Endothelial cell of umbilical vein (primary cell): ENCODE measurements around the gene EPN1. TPM values are rescaled to one million over a fixed set of nuclear protein-coding genes. Genes with fewer than 3 reads are reported as not detected.

Source experiments
- BruUV-seq: library from RNA; stranded (reverse); fragments of 400-500 nt; replicated peaks from 2 replicates; lab custom pipeline; 2021; lab: Mats Ljungman, UMichigan
- CTCF ChIA-PET: fragments of 300-600, 350-600 bp; sonication (Branson Sonifier 250); formaldehyde crosslinking; loops from one replicate; lab custom pipeline; 2021; ENCODE audit warnings: antibody characterized with exemption, inconsistent platforms; lab: Charles Lee
- POLR2A ChIA-PET: fragments of 300-600, 350-600 bp; sonication (Branson Sonifier 250); formaldehyde crosslinking; loops from one replicate; lab custom pipeline; 2021; ENCODE audit warnings: antibody characterized with exemption, inconsistent platforms; lab: Charles Lee
- DNase-seq: peaks from one replicate; pipeline ENCODE4 v3.0.0-alpha.2; 2011; ENCODE audit warnings: low read depth, low spot score
- FAIRE-seq: peaks from 2 replicates; lab custom pipeline; 2011; peaks lifted over from hg19 to GRCh38; lab: Jason Lieb, UNC
- H2AFZ ChIP-seq: 2 replicates; pipeline ENCODE4 v1.6.0; 2012; ENCODE audit warnings: low read depth, low read length, control low read depth, inconsistent platforms
- H3K27ac ChIP-seq: 2 replicates; pipeline ENCODE4 v1.5.1; 2011; ENCODE audit warnings: low read depth, mild to moderate bottlenecking, control low read depth, low read length, moderate library complexity; ENCODE audit not compliant: insufficient read depth
- H3K27me3 ChIP-seq, 2 experiments: 2 replicates each; pipeline versions ENCODE4 v1.6.0 to v1.6.1; 2011; ENCODE audit warnings: low read length in 2 of 2, mixed read lengths in 1 of 2; ENCODE audit not compliant: control insufficient read depth in 2 of 2, insufficient read depth in 2 of 2
- H3K36me3 ChIP-seq, 2 experiments: 2 replicates in 1 of 2; 3 replicates in 1 of 2; pipeline ENCODE4 v1.5.1; 2011; ENCODE audit warnings: low read length in 2 of 2, mild to moderate bottlenecking in 1 of 2, moderate library complexity in 1 of 2; ENCODE audit not compliant: control insufficient read depth in 2 of 2, insufficient read depth in 2 of 2; ENCODE audit errors: extremely low read depth in 1 of 2
- H3K4me1 ChIP-seq: 3 replicates; pipeline ENCODE4 v1.5.1; 2011; ENCODE audit warnings: mild to moderate bottlenecking, low read length; ENCODE audit not compliant: control insufficient read depth, insufficient read depth; ENCODE audit errors: extremely low read depth
- H3K4me2 ChIP-seq: 2 replicates; pipeline ENCODE4 v1.6.1; 2011; ENCODE audit warnings: low read length, control low read depth, mixed read lengths; ENCODE audit not compliant: insufficient read depth
- H3K4me3 ChIP-seq, 3 experiments: fragments of 200-600 bp in 1 of 3; sonication (generic), shearing (Covaris generic) in 1 of 3; replicated peaks in 1 of 3; 2 replicates each; pipeline ENCODE4 v1.5.1; 2011 to 2016; ENCODE audit warnings: control low read depth in 3 of 3, low read length in 3 of 3, mild to moderate bottlenecking in 2 of 3, inconsistent platforms in 1 of 3, low read depth in 1 of 3, moderate library complexity in 1 of 3; ENCODE audit not compliant: insufficient read depth in 1 of 3
- H3K79me2 ChIP-seq: 2 replicates; pipeline ENCODE4 v1.6.0; 2012; ENCODE audit warnings: low read length, inconsistent platforms; ENCODE audit not compliant: control insufficient read depth, insufficient read depth
- H3K9ac ChIP-seq: replicated peaks from 2 replicates; pipeline ENCODE3; 2011; ENCODE audit warnings: low read length, control low read depth; ENCODE audit not compliant: insufficient read depth; ENCODE audit errors: extremely low read depth
- H3K9me1 ChIP-seq: replicated peaks from 3 replicates; pipeline ENCODE4 v1.6.0; 2011; ENCODE audit warnings: mild to moderate bottlenecking, low read length; ENCODE audit not compliant: control insufficient read depth, insufficient read depth; ENCODE audit errors: extremely low read depth
- H3K9me3 ChIP-seq: replicated peaks from 2 replicates; pipeline ENCODE4 v1.5.1; 2012; ENCODE audit warnings: low read length, inconsistent platforms; ENCODE audit not compliant: control insufficient read depth, insufficient read depth
- H4K20me1 ChIP-seq: replicated peaks from 2 replicates; pipeline ENCODE3; 2011; ENCODE audit warnings: mild to moderate bottlenecking, low read length; ENCODE audit not compliant: control insufficient read depth, insufficient read depth; ENCODE audit errors: extremely low read depth
- EZH2 ChIP-seq: IDR thresholded peaks from 2 replicates; pipeline ENCODE4 v1.6.1; 2012; ENCODE audit warnings: borderline replicate concordance, low read depth, mild to moderate bottlenecking, moderate library complexity, low read length, inconsistent platforms; ENCODE audit not compliant: severe bottlenecking
- FOS ChIP-seq: IDR thresholded peaks from 2 replicates; pipeline ENCODE4 v1.6.1; 2011; ENCODE audit warnings: mild to moderate bottlenecking, low read length, moderate library complexity, borderline replicate concordance; ENCODE audit not compliant: insufficient read depth
- GATA2 ChIP-seq: IDR thresholded peaks from 2 replicates; pipeline ENCODE4 v1.7.0; 2011; ENCODE audit warnings: low read depth, mild to moderate bottlenecking, moderate library complexity, mixed read lengths, low read length; ENCODE audit not compliant: insufficient read length, insufficient read depth
- JUN ChIP-seq: IDR thresholded peaks from 2 replicates; pipeline ENCODE4 v1.6.1; 2011; ENCODE audit warnings: borderline replicate concordance, low read depth; ENCODE audit not compliant: insufficient read length, insufficient read depth
- MYC ChIP-seq: IDR thresholded peaks from one replicate; pipeline ENCODE4 v1.6.1; 2011; ENCODE audit warnings: mild to moderate bottlenecking, low read depth, low read length
- POLR2A ChIP-seq: IDR thresholded peaks from 2 replicates; pipeline ENCODE4 v1.6.1; 2012; ENCODE audit warnings: low read depth, mild to moderate bottlenecking, control low read depth, low read length
- POLR2AphosphoS5 ChIP-seq: IDR thresholded peaks from 2 replicates; pipeline ENCODE4 v1.6.1; 2012; ENCODE audit warnings: low read depth, mild to moderate bottlenecking, control low read depth, low read length, moderate library complexity; ENCODE audit not compliant: insufficient read depth
- dilution Hi-C: fragments of 300-500 bp; cut with MboI; formaldehyde crosslinking; loops from one replicate; pipeline ENCODE4 v1.15.0; 2019; ENCODE audit warnings: low sequenced_read_pairs; ENCODE audit not compliant: extremely low pct_ligation_motif_present
- intact Hi-C: fragments of 100-400 bp; cut with micrococcal nuclease; formaldehyde crosslinking; loops from one replicate; pipeline ENCODE4 v1.10.0; 2022
- polyA plus RNA-seq, 4 experiments: library from polyadenylated mRNA; depleted of rRNA in 3 of 4; stranded (reverse) in 3 of 4; unstranded in 1 of 4; fragments of >200 nt; gene quantifications; 2 replicates each; pipeline versions ENCODE4 v1.2.1 to v1.2.3, GENCODE V29; 2011 to 2012; ENCODE audit warnings: missing spikeins in 1 of 4
- total RNA-seq: library from RNA; stranded (reverse); gene quantifications from 2 replicates; pipeline ENCODE4 v1.2.3, GENCODE V29; 2021
- TF ChIP-seq, protein P1 (sequence below): IDR thresholded peaks from 2 replicates; pipeline ENCODE4 v1.6.1; 2011; ENCODE audit not compliant: insufficient read depth, insufficient read length
- TF ChIP-seq, protein P2 (sequence below), 2 donors: IDR thresholded peaks; 1 replicate in 1 of 2; 2 replicates in 1 of 2; pipeline ENCODE4 v1.5.1; 2011; ENCODE audit warnings: low read length in 2 of 2, mild to moderate bottlenecking in 2 of 2, moderate library complexity in 2 of 2, control low read depth in 1 of 2, inconsistent platforms in 1 of 2, low read depth in 1 of 2; ENCODE audit not compliant: insufficient read depth in 1 of 2; ENCODE audit errors: extremely low read depth in 1 of 2

Gene EPN1
- total and polyA plus RNA-seq, 2 donors (not counting 3 experiments of a cell fraction or from before 2014, with no cell fraction given), result 87.2 to 138 TPM

DNA sequence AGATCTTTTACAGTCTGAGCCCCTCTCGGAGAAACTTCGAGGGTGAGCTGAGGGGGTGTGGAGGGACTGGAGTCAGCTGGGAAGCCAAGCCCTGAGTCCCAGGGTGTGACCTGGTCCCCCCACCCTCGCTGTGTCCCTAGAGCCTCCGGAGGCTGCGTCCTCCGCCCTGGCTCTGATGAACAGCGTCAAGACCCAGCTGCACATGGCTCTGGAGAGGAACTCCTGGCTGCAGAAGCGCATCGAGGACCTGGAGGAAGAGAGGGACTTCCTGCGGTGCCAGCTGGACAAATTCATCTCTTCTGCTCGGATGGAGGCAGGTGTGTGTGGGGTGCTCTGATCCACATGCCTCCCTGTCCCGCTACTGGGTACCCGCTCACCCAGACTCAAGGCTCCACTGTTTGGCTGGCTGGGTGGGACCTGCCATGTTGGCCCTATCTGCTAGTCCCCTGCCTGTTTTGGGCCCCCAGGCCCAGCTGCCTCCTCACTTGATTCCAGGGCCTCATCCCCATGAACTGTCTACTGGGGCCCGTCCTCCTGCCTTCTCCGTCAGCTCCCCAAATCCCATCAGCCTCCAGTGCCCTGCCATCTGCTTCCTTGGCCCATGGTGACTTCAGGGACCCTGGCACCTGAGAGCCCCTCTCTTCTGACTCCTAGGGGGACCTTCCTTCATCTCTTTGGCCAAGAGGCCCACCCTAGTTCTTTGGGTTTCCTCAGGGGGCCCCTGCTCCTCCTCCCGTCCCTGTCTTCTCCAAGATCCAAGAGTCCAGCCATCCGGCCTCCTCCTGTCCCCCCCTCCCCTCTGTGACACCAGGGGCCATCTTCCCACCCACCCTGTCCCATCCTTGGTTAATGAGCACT is 25.5 kb upstream of the EPN1 start:
- H3K9me1 ChIP-seq, result no peaks in the 10 kb centered on the region
- intact Hi-C loops, result loop anchor here (10.0 kb wide), 3 partner anchors 315 to 1185 kb away; partner anchors contain the start of genes KMT5C, LENG9 and ZNF787
- H3K36me3 ChIP-seq, result peaks cover 3 to 12% of the 10 kb centered on the region in 2 experiments
- DNase-seq (no peak), FAIRE-seq (no peak)
- H3K9ac ChIP-seq, result no peak overlapping the region
- H3K79me2 ChIP-seq, result peaks cover 11% of the 10 kb centered on the region
- TF ChIP-seq POLR2A (no peak), FOS (no peak), GATA2 (no peak), POLR2AphosphoS5 (no peak), JUN (no peak), MYC (no peak), EZH2 (no peak)
- TF ChIP-seq, protein P1, sequence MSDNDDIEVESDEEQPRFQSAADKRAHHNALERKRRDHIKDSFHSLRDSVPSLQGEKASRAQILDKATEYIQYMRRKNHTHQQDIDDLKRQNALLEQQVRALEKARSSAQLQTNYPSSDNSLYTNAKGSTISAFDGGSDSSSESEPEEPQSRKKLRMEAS, result no peak
- TF ChIP-seq, protein P2, sequence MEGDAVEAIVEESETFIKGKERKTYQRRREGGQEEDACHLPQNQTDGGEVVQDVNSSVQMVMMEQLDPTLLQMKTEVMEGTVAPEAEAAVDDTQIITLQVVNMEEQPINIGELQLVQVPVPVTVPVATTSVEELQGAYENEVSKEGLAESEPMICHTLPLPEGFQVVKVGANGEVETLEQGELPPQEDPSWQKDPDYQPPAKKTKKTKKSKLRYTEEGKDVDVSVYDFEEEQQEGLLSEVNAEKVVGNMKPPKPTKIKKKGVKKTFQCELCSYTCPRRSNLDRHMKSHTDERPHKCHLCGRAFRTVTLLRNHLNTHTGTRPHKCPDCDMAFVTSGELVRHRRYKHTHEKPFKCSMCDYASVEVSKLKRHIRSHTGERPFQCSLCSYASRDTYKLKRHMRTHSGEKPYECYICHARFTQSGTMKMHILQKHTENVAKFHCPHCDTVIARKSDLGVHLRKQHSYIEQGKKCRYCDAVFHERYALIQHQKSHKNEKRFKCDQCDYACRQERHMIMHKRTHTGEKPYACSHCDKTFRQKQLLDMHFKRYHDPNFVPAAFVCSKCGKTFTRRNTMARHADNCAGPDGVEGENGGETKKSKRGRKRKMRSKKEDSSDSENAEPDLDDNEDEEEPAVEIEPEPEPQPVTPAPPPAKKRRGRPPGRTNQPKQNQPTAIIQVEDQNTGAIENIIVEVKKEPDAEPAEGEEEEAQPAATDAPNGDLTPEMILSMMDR (IDR thresholded peaks at IDR 0.05; ENCODE audit: extremely low read depth in 1 of 2, insufficient read depth in 1 of 2, low read depth in 1 of 2, low read length in 2 of 2), result no peak
- no peaks in the 10 kb centered on the region for H3K27me3 ChIP-seq
- no peak overlapping the region for H2AFZ ChIP-seq
- H3K4me3 ChIP-seq, result no peak overlapping the region
- peaks cover 14% of the 10 kb centered on the region for H3K4me1 ChIP-seq
- ChIA-PET POLR2A (interaction anchor here (0.5 kb wide), 1 partner anchor 41 kb away, joined by 4 read pairs; no protein-coding TSS in a partner anchor), CTCF (interaction anchor here (0.7 kb wide), 1 partner anchor 17 kb away, joined by 4 read pairs; no protein-coding TSS in a partner anchor)
- H3K9me3 ChIP-seq, result no peaks in the 10 kb centered on the region
- no peak overlapping the region for H3K4me2 ChIP-seq
- dilution Hi-C loops, result no loop called here
- H4K20me1 ChIP-seq, result no peaks in the 10 kb centered on the region
- BruUV-seq, result no TSS peak
- H3K27ac ChIP-seq, result no peak overlapping the region
